NT2/D1 (cell line): Measurements from ENCODE around the gene ACTR8.

Experiments used
- DNase-seq: peaks from one replicate; pipeline ENCODE4 v3.0.0-alpha.2; 2011; ENCODE audit warnings: low read depth, low spot score
- H3K27me3 ChIP-seq: 2 replicates; pipeline ENCODE4 v1.6.0; 2011; ENCODE audit warnings: mild to moderate bottlenecking; ENCODE audit not compliant: insufficient read length, insufficient read depth
- H3K36me3 ChIP-seq: 2 replicates; pipeline ENCODE4 v1.6.1; 2011; ENCODE audit warnings: mild to moderate bottlenecking, low read length, mixed read lengths; ENCODE audit not compliant: insufficient read depth, insufficient read length
- H3K4me1 ChIP-seq: 2 replicates; pipeline ENCODE4 v1.5.1; 2011; ENCODE audit not compliant: insufficient read depth, insufficient read length
- H3K4me3 ChIP-seq: 2 replicates; pipeline ENCODE4 v1.5.1; 2011; ENCODE audit warnings: low read depth; ENCODE audit not compliant: insufficient read length
- H3K9ac ChIP-seq: 2 replicates; pipeline ENCODE4 v1.6.0; 2011; ENCODE audit warnings: low read depth; ENCODE audit not compliant: insufficient read length
- H3K9me3 ChIP-seq: 2 replicates; pipeline ENCODE4 v1.5.1; 2011; ENCODE audit warnings: mild to moderate bottlenecking, low read length; ENCODE audit not compliant: insufficient read depth
- SUZ12 ChIP-seq: IDR thresholded peaks from 2 replicates; pipeline ENCODE4 v1.6.1; 2011; ENCODE audit not compliant: insufficient read length, insufficient read depth; ENCODE audit errors: extremely low read depth
- YY1 ChIP-seq: IDR thresholded peaks from 2 replicates; pipeline ENCODE4 v1.6.1; 2011; ENCODE audit not compliant: insufficient read length, insufficient read depth
- ZNF274 ChIP-seq: IDR thresholded peaks from 2 replicates; pipeline ENCODE4 v1.6.1; 2011; ENCODE audit warnings: mild to moderate bottlenecking, low read depth, low read length

Gene ACTR8

GRCh38 chr3:53830944-53831343 is 51.0 kb downstream of the ACTR8 start:
- H3K4me3 ChIP-seq, result no peak overlapping the region
- DNase-seq, result no peak
- no peak for TF ChIP-seq SUZ12
- no peak for TF ChIP-seq YY1
- no peak for TF ChIP-seq ZNF274
- H3K9ac ChIP-seq, result no peak overlapping the region
- H3K36me3 ChIP-seq, result peaks cover 7% of the 10 kb centered on the region
- no peaks in the 10 kb centered on the region for H3K27me3 ChIP-seq
- H3K9me3 ChIP-seq, result no peaks in the 10 kb centered on the region
- H3K4me1 ChIP-seq, result no peaks in the 10 kb centered on the region

- Histone ChIP-seq H3K9me3 (no peaks in the 10 kb centered on the region), H3K9ac (no peak overlapping the region), H3K4me3 (no peak overlapping the region), H3K4me1 (no peaks in the 10 kb centered on the region), H3K36me3 (peaks cover 6% of the 10 kb centered on the region), H3K27me3 (no peaks in the 10 kb centered on the region)
- no peak for TF ChIP-seq SUZ12
- no peak for TF ChIP-seq YY1
- no peak for TF ChIP-seq ZNF274
- DNase-seq, result no peak
Observed at GRCh38 chr3:53829605-53830004, 52.3 kb downstream of the ACTR8 start.

- H3K36me3 ChIP-seq, result peaks cover 6% of the 10 kb centered on the region
- TF ChIP-seq YY1, result no peak
- no peak for TF ChIP-seq SUZ12
- no peak for TF ChIP-seq ZNF274
Observed at GRCh38 chr3:53828581-53828980, 53.4 kb downstream of the ACTR8 start.

GRCh38 chr3:53826048-53826447 is 55.9 kb downstream of the ACTR8 start:
- Histone ChIP-seq H3K4me3 (no peak overlapping the region), H3K9ac (no peak overlapping the region), H3K27me3 (no peaks in the 10 kb centered on the region), H3K9me3 (no peaks in the 10 kb centered on the region), H3K36me3 (peaks cover 25% of the 10 kb centered on the region), H3K4me1 (no peaks in the 10 kb centered on the region)
- DNase-seq, result no peak
- TF ChIP-seq ZNF274 (no peak), YY1 (no peak), SUZ12 (no peak)

More at GRCh38 chr3:53828581-53828980, 53.4 kb downstream of the ACTR8 start:
- DNase-seq, result no peak
- Histone ChIP-seq H3K4me1 (no peaks in the 10 kb centered on the region), H3K9ac (no peak overlapping the region), H3K4me3 (no peak overlapping the region), H3K9me3 (no peaks in the 10 kb centered on the region), H3K27me3 (no peaks in the 10 kb centered on the region)

GRCh38 chr3:53824795-53825194 is 57.2 kb downstream of the ACTR8 start:
- no peak for DNase-seq
- no peaks in the 10 kb centered on the region for H3K9me3 ChIP-seq
- H3K36me3 ChIP-seq, result peaks cover 35% of the 10 kb centered on the region
- H3K4me1 ChIP-seq, result no peaks in the 10 kb centered on the region
- H3K9ac ChIP-seq, result no peak overlapping the region
- no peaks in the 10 kb centered on the region for H3K27me3 ChIP-seq
- TF ChIP-seq SUZ12 (no peak), ZNF274 (no peak), YY1 (no peak)
- no peak overlapping the region for H3K4me3 ChIP-seq

- H3K9me3 ChIP-seq, result no peaks in the 10 kb centered on the region
- no peaks in the 10 kb centered on the region for H3K4me1 ChIP-seq
- no peak overlapping the region for H3K4me3 ChIP-seq
- no peak overlapping the region for H3K9ac ChIP-seq
- DNase-seq, result no peak
- H3K27me3 ChIP-seq, result no peaks in the 10 kb centered on the region
- no peak for TF ChIP-seq SUZ12
- TF ChIP-seq ZNF274, result no peak
- TF ChIP-seq YY1, result no peak
- peaks cover 38% of the 10 kb centered on the region for H3K36me3 ChIP-seq
Observed at GRCh38 chr3:53823956-53824657, 57.8 kb downstream of the ACTR8 start.

GRCh38 chr3:53823026-53823955 is 58.7 kb downstream of the ACTR8 start:
- Histone ChIP-seq H3K36me3 (peaks cover 46% of the 10 kb centered on the region), H3K4me3 (no peak overlapping the region), H3K9me3 (no peaks in the 10 kb centered on the region), H3K27me3 (no peaks in the 10 kb centered on the region), H3K4me1 (no peaks in the 10 kb centered on the region), H3K9ac (no peak overlapping the region)
- no peak for DNase-seq
- TF ChIP-seq ZNF274 (no peak), YY1 (no peak), SUZ12 (no peak)
